IPS-18c (cell line): Measurements from ENCODE around the gene NOS1.

Experiments
- H3K4me3 ChIP-seq: 2 replicates; pipeline ENCODE4 v1.7.0; 2013; ENCODE audit warnings: low read depth, mild to moderate bottlenecking, low read length, moderate library complexity; ENCODE audit not compliant: insufficient read depth
- H3K9me3 ChIP-seq: one replicate; pipeline ENCODE4 v1.6.1; 2013; ENCODE audit warnings: mild to moderate bottlenecking, low read length, moderate library complexity; ENCODE audit not compliant: control insufficient read depth, insufficient read depth

NOS1 gene

DNA sequence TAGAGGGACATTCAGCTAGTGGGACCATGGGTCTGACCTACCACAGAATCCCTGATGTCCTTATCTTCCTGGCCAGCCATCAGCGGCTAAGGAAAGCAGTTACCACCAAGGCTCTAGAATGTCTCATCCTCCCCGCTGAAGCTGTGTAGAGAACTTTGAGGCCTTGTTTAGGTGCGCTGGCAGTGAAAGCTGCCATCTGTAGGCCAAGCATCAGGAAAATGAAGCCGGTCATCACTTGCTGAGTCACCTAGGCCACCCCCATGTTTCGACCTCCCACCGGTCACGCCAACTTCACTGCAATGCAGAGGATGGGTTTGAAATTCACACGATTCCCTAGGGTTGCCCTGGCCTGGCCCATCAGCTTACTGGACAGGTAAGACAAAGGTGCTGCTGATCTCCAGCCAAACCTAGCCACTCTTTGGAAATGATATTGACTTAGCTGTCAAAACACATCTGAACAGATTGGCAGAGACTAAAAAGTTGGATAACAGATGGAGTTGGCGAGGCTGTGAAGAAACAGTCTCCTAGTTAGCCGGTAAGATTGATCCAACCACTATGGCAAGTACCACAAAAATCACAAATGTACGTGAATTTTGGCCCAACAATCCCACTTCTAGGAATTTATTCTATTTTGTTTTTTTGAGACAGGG lies 52.0 kb downstream of the NOS1 start:
- Histone ChIP-seq H3K4me3 (no peak overlapping the region), H3K9me3 (no peaks in the 10 kb centered on the region)

DNA sequence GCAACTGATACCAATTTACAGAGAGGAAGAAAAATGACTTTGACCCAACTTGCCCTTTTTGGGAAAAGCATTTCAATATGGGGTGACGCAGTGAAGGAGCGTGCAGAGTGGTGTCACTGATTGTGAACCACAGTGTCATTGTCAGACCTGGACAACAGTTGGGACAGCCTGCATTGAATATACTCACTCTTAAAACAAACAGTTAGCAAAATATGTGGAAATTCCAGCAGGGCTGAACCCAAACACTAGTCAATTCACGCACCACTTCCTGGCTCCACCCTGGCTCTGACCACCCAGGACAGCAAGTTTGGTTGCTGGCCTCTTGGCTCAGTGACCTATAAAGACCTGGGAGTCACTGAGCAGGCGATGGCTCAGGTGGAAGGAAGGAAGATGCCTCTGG lies 61.3 kb downstream of the NOS1 start:
- H3K4me3 ChIP-seq, result no peak overlapping the region
- peaks cover 7% of the 10 kb centered on the region for H3K9me3 ChIP-seq

DNA sequence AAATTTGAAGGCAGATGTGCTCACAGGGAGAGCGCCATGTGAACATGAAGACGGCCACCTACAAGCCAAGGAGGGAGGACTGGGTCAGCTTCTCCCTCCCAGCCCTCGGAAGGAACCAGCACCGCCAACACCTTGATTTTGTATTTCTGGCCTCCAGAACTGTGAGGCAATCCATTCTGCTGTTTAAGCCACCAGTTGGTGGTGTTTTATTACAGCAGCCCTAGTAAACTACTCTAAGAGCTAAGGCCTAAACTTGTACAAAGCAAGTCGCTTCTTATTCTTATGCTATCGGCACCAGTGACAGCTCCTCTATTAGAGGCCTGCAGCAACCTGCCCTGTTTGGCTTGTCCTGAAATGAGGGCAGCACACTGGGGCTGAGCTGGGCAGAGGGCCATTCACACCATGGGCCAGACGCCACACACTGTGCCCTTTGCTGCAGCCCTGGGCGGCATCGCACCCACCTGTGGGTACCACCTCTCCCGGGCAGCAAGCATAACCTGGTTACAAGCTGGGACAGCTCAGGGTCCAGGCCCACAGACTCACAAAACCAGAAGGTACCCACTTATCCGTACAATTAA lies 62.7 kb downstream of the NOS1 start:
- Histone ChIP-seq H3K9me3 (peaks cover 7% of the 10 kb centered on the region), H3K4me3 (no peak overlapping the region)

- Histone ChIP-seq H3K4me3 (no peak overlapping the region), H3K9me3 (peaks cover 7% of the 10 kb centered on the region)
Measured at GRCh38 chr12:117298191-117298590, 63.2 kb downstream of the NOS1 start.

DNA sequence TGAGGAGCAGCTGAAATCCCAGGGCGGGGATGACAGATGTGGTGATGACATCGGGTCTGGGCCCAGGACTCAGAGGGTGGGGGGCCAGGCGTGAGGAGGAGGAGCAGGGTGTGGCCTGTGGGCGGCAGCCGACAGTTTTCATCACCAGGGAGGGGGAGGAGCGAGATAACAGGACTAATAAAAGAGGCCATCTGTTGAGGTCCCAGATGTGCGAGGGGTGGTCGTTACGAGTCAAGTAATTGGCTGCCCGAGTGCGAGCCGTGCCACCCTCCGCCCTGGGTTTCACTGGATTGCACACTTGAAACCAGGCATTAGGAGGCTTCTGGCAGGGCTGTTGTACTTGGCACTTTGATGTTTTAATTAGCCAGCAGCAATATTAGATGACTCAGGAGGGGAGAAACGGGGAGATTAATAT lies 67.2 kb downstream of the NOS1 start:
- H3K4me3 ChIP-seq, result no peak overlapping the region
- H3K9me3 ChIP-seq, result peaks cover 7% of the 10 kb centered on the region

GRCh38 chr12:117293510-117293909 lies 67.9 kb downstream of the NOS1 start:
- H3K4me3 ChIP-seq, result no peak overlapping the region
- peaks cover 7% of the 10 kb centered on the region for H3K9me3 ChIP-seq

- Histone ChIP-seq H3K9me3 (peaks cover 5% of the 10 kb centered on the region), H3K4me3 (no peak overlapping the region)
Measured at GRCh38 chr12:117292688-117293087, 68.7 kb downstream of the NOS1 start.

DNA sequence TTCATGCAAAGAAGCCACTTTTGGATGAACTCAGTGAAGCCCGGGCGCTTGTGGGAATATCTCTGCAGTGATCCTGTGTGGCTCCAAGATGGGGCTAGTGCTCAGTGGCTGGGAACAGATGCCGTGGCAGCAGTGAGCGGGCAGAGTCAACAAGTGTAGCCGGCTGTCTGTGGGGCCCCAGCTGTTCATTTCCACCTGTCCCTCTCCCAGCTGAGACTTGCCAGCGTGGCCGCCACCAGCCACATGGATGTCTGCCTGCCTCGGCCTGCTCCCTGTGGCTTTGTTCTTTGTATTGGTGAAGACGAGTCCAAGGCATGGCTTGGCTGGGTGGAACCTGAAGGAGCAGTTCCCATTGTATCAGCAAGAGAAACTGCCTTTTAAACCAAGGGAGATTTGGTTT lies 77.3 kb downstream of the NOS1 start:
- no peaks in the 10 kb centered on the region for H3K9me3 ChIP-seq
- H3K4me3 ChIP-seq, result no peak overlapping the region

DNA sequence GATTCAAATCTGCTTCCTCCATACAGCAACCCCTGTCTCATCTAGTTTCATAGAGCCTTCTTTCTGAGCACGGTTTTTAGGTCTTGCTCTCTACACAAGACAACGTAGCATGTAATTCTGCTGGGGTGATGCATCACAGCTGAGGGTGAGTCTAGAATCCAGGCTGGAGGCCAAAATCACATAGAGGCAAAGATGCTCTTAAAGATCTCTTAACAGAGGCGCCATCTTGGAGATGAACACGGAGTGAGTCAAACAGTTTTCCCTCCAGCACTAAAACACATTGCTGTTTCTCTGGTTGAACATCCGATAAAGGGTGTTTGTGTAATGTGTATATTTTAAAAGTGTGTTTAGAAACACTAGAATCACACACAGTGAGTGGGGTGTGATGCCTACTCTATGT lies 78.9 kb downstream of the NOS1 start:
- Histone ChIP-seq H3K9me3 (no peaks in the 10 kb centered on the region), H3K4me3 (no peak overlapping the region)

DNA sequence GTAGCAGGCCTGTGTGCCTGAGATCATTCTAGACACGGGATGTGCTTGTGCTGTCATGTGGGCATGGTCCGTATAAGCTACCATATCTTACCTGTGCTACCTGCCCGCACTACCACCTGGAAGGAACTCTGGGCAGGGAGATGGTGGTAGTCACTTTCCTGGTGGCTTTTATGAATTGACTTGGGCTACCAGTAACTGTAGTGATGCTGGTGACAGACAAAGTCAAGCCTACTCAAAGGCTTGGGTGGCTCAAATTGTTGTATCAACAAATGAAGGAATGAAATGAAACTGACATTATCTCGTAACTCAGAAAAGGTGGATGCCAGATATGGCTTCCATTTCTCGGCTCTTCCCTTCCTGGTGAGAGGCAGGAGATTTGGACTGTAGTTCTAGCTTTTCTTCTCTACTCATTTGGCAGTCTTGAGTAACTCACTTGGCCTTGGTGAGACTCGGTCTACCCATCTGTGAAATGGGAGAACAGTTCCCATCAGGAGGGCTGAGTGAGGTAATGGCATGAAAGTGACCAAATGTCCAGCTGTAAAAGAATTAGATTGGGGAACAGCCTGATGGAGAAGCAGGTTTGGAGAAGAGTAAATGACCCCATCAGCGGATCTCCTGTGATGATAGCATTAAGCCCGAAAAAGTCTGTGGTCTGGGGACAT lies 81.3 kb downstream of the NOS1 start:
- Histone ChIP-seq H3K4me3 (no peak overlapping the region), H3K9me3 (no peaks in the 10 kb centered on the region)

DNA sequence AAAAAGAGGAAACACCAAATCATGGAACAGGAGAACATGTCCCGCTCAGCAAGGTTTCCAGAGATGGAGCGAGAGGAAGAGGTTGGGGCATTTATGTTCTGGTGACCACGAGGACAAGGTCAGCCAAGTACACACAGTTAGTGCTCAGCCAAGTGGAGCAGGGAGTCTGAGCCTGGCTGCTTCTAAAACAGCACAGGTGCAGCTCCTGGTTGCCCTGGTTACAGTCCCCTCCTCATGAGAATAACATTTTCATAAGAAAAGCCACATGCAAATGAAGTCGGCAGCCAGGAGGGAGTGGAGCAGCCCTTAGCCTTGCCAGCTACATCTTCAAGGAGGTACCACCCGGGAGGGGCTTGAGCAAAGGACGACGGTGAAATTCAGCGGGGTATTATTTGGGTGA lies 81.8 kb downstream of the NOS1 start:
- no peak overlapping the region for H3K4me3 ChIP-seq
- no peaks in the 10 kb centered on the region for H3K9me3 ChIP-seq

DNA sequence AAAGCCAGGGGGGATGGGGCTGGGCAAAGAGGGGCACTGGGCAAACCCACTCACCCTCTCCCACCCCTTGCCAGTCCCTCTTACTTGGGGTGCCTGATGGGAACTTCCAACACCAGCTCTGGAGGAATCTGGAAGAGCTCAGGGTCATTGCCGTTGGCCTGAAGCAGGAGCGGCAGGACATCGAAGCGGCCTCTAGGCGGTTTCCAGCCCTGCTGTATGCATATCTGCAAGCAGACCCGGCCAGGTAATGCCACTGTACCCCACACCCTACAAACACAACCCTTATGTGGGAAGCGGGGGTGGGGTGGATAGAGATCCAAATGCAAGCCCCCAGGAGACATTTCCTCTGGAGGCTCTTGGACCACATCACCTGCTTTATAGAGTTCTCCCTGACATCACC lies 83.6 kb downstream of the NOS1 start:
- Histone ChIP-seq H3K9me3 (no peaks in the 10 kb centered on the region), H3K4me3 (no peak overlapping the region)

- Histone ChIP-seq H3K9me3 (no peaks in the 10 kb centered on the region), H3K4me3 (no peak overlapping the region)
Measured at GRCh38 chr12:117273091-117273490, 88.3 kb downstream of the NOS1 start.

DNA sequence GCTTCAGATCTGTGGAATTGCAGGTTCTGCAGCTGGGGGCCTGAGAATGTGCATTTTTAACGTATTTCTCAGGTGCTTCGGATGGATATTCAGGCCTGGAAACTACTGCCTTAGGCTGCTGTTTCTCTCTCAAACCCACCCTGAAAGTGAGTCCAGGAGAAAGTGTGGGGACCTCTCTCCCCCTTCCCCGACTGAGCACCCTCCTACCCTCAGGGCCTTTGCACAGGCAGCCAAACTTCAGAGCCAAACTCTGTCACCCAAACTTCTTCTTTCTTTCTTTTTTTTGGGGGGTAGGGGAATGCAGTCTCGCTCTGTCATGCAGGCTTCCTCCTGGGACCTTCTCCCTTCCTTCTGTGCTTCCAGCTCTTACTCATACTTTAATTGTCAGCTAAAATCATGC lies 88.7 kb downstream of the NOS1 start:
- H3K4me3 ChIP-seq, result no peak overlapping the region
- H3K9me3 ChIP-seq, result no peaks in the 10 kb centered on the region

DNA sequence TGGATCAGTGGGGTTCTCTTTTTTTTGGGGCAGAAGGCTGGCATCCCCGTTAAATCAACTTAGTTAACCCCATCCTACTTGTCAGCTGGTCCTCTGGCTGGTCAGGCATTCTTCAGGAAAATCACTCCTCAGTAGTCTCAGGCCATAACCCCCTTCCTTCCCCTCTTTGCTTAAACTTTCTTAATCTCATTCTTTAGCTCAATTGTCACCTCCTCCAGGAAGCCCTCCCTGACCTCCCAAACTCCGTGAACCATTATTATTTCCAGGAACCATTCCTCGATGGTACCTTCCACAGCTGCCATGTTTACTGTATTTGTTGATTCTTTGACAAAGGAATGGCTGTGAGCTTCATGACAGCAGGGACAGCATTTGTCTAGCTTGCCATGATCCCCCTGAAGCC lies 98.7 kb downstream of the NOS1 start:
- no peak overlapping the region for H3K4me3 ChIP-seq

DNA sequence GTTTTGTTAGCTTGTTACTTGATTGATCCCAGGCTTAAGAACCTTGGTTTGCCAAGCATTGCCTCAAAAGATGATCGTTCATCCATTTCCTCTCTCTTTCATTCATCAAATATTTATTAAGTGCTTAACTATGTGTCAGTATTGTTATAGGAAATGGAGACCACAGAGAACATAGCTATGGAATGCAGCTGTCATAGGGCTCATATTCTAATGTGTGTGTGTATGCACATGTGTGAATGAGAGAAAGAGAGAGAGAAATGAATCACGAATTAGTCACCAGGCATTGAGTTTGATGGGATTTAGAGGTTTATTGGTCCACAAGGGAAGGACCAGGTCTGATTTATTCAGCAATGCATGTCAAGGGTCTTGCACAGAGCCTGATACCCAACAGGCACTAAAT lies 100.2 kb downstream of the NOS1 start:
- H3K4me3 ChIP-seq, result no peak overlapping the region
- H3K9me3 ChIP-seq, result no peaks in the 10 kb centered on the region

More for the DNA sequence above, 98.7 kb downstream of the NOS1 start:
- H3K9me3 ChIP-seq, result no peaks in the 10 kb centered on the region

DNA sequence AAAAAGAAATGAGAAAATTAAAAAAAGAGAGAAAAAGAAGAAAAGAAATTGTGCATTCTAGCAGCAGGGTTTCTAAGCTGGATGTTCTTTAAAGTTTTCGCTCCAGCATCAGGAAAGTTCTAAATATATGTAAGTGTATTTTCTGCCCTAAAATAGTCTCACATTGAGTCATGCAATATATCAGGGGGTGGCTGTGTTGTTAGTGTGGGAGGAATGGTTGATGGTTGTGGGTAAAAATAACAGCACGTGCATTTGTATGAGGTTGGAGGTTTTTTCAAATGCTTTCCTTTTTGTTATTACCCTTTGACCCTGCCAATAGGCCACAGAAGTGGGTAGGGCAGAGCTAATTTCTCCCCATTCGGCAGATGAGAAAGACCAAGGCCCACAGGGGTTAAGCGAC lies 106.0 kb downstream of the NOS1 start:
- Histone ChIP-seq H3K9me3 (peaks cover 2% of the 10 kb centered on the region), H3K4me3 (no peak overlapping the region)

- Histone ChIP-seq H3K4me3 (no peak overlapping the region), H3K9me3 (no peaks in the 10 kb centered on the region)
Measured at GRCh38 chr12:117243488-117243887, 117.9 kb downstream of the NOS1 start.
